ENCODE results near the gene SLC23A3.

SLC23A3 gene

DNA sequence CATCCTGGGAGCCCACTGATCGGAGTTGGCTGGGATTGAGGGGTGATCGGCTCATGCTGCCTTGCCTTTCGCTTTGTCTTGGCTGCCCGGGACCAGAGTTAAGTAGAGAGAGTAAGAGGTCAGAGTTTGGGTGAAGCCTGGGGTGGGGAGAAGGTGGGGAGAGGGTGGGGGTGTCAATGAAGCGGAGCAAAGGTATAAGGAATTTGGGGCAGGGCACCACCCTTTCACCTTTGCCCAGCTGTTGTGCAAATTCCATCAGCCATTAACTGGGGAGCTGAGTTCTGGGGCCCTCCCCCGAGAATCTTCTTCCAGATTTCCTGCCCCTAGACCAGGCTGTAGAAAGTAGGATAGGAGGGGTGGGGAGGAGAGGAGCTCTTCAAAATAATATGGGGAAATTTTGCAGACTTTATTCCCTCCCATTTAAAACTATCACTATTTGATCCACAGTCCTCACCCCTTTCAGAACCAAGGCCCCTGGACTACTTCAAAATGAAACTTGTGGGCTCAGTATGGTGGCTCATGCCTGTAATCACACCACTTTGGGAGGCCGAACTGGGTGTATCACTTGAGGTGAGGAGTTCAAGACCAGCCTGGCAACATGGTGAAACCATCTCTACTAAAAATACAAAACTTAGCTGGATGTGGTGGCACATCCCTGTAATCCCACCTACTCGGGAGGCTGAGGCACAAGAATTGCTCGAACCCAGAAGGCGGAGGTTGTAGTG, at the start of gene SLC23A3:
Gene SLC23A3, minus strand, starts transcription at position 100 of the 725 bp plus-strand sequence. Its CDS starts 45 bp downstream, at position 55.
- Histone ChIP-seq H3K4me1 (peaks cover 0 to 22% (median 15%) of the 10 kb centered on the region in 4 donors), H3K27me3 (no peaks in the 10 kb centered on the region), H3K36me3 (peaks cover 24 to 36% (median 34%) of the 10 kb centered on the region in 3 donors), H3K9me3 (no peaks in the 10 kb centered on the region), H3K4me3 (no peak within 1 kb of the TSS), H3K27ac (peak within 1 kb of the TSS; percentile 65)
- no peak for DNase-seq
- intact Hi-C loops (cut with DNase I; ENCODE audit: low total_unique reads) = loop anchor here (10.0 kb wide), 1 partner anchor 215 kb away; the partner anchor contains the start of gene DNPEP
- TF ChIP-seq CTCF (IDR thresholded peaks at IDR 0.05) = no peak

GRCh38 chr2:219218732-219219701, 49.2 kb upstream of the SLC23A3 start, which contains the start of gene ABCB6:
Gene ABCB6, minus strand, starts transcription at chr2:219218958. Its CDS starts 285 bp downstream, at chr2:219218673.
- Histone ChIP-seq H3K36me3 (peaks cover 50 to 68% (median 58%) of the 10 kb centered on the region in 3 donors), H3K27ac (peak within 1 kb of the TSS; percentile 88 to 89), H3K4me3 (peak within 1 kb of the TSS; percentile 55 to 60), H3K9me3 (no peaks in the 10 kb centered on the region), H3K27me3 (no peaks in the 10 kb centered on the region), H3K4me1 (peaks cover 5 to 41% (median 31%) of the 10 kb centered on the region in 4 donors)
- TF ChIP-seq CTCF (IDR thresholded peaks at IDR 0.05) = no peak
- peak; percentile 99 for DNase-seq
- intact Hi-C loops (cut with DNase I; ENCODE audit: low total_unique reads) = loop anchor here (1.0 to 5.0 kb wide), 2 partner anchors 13 to 42 kb away; partner anchors contain the start of genes CNPPD1, RETREG2 and ZFAND2B

GRCh38 chr2:219218217-219218731, 48.4 kb upstream of the SLC23A3 start:
- H3K4me1 ChIP-seq = peaks cover 5 to 41% (median 31%) of the 10 kb centered on the region in 4 donors
- intact Hi-C loops (cut with DNase I; ENCODE audit: low total_unique reads) = loop anchor here (1.0 to 5.0 kb wide), 2 partner anchors 12 to 41 kb away; partner anchors contain the start of genes CNPPD1, RETREG2 and ZFAND2B
- DNase-seq = peak; percentile 74 to 94
- no peaks in the 10 kb centered on the region for H3K27me3 ChIP-seq
- peaks cover 50 to 68% (median 58%) of the 10 kb centered on the region in 3 donors for H3K36me3 ChIP-seq
- no peak for TF ChIP-seq CTCF (IDR thresholded peaks at IDR 0.05)
- peak overlapping the region; percentile 88 to 89 for H3K27ac ChIP-seq
- H3K9me3 ChIP-seq = no peaks in the 10 kb centered on the region
- H3K4me3 ChIP-seq = peak overlapping the region; percentile 55 to 60

DNA sequence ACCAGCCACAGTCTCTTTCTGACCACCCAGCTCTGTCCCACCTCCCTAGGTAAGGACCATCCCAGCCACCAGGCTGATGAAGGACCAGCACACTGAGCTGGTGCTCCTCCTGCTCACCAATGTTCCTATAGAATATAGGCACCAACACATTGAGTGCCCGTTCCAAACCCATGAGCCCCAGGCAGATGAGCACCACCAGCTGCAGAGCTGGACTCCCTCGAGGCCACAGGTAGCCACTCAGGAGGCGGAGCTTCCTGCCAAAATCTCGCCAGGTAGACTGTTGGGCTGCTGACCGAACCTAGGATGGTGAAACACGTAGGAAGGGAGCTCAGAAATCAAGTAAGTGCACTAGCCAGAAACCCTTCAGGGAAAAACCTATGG, 46.7 kb upstream of the SLC23A3 start:
- peaks cover 5 to 41% (median 31%) of the 10 kb centered on the region in 4 donors for H3K4me1 ChIP-seq
- H3K27ac ChIP-seq = peak overlapping the region; percentile 88 to 89
- no peak for DNase-seq
- no peak for TF ChIP-seq CTCF (IDR thresholded peaks at IDR 0.05)
- H3K36me3 ChIP-seq = peaks cover 47 to 68% (median 52%) of the 10 kb centered on the region in 3 donors
- H3K9me3 ChIP-seq = no peaks in the 10 kb centered on the region
- no peaks in the 10 kb centered on the region for H3K27me3 ChIP-seq
- intact Hi-C loops (cut with DNase I; ENCODE audit: low total_unique reads) = loop anchor here (5.0 kb wide), 1 partner anchor 39 kb away; the partner anchor contains the start of genes CNPPD1 and RETREG2
- no peak overlapping the region for H3K4me3 ChIP-seq
